ENCODE data around the gene AFAP1. TPM values are rescaled to one million over a fixed set of nuclear protein-coding genes. Genes with fewer than 3 reads are reported as not detected.

AFAP1 gene
- total RNA-seq, 1 donor from 2014 or later: 27.8 TPM

- DNase-seq (ENCODE audit: low spot score): no peak
- TF ChIP-seq CTCF (IDR thresholded peaks at IDR 0.05; ENCODE audit: unreplicated experiment): no peak
- H3K27ac Mint-ChIP-seq (ENCODE audit: unreplicated experiment): no peak overlapping the region
- H3K36me3 Mint-ChIP-seq (ENCODE audit: low read depth, unreplicated experiment): peaks cover 31% of the 10 kb centered on the region
- H3K4me1 Mint-ChIP-seq (ENCODE audit: unreplicated experiment): no peaks in the 10 kb centered on the region
- peaks cover 9% of the 10 kb centered on the region for H3K27me3 Mint-ChIP-seq (ENCODE audit: unreplicated experiment)
- peak overlapping the region; percentile 53 for H3K4me3 Mint-ChIP-seq (ENCODE audit: unreplicated experiment)
- no peaks in the 10 kb centered on the region for H3K9me3 Mint-ChIP-seq (ENCODE audit: unreplicated experiment)
Measured at GRCh38 chr4:7799736-7800135, 139.9 kb downstream of the AFAP1 start.

DNA sequence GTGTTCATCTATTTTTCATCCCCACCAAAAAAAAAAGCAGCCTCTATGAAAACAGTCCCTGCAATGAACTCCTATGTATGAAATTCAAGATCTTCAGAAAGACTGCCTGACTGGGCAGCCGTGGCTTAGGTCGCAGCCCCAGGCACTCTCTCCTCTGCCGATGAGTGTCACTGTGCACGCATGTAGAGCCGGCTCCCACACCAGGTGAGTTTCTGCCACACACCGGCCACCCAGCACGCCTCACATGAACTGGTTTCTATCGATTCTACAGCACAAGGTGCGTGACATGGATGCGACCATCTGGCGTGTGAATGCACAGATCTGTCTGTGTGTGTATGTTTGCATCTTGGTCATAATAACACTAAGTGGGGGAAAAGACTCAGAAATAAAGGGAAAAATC lies 140.4 kb downstream of the AFAP1 start:
- no peaks in the 10 kb centered on the region for H3K4me1 Mint-ChIP-seq (ENCODE audit: unreplicated experiment)
- no peak for DNase-seq (ENCODE audit: low spot score)
- no peak overlapping the region for H3K27ac Mint-ChIP-seq (ENCODE audit: unreplicated experiment)
- peaks cover 9% of the 10 kb centered on the region for H3K27me3 Mint-ChIP-seq (ENCODE audit: unreplicated experiment)
- H3K36me3 Mint-ChIP-seq (ENCODE audit: low read depth, unreplicated experiment): peaks cover 31% of the 10 kb centered on the region
- no peak for TF ChIP-seq CTCF (IDR thresholded peaks at IDR 0.05; ENCODE audit: unreplicated experiment)
- H3K9me3 Mint-ChIP-seq (ENCODE audit: unreplicated experiment): no peaks in the 10 kb centered on the region
- peak overlapping the region; percentile 1 for H3K4me3 Mint-ChIP-seq (ENCODE audit: unreplicated experiment)

DNA sequence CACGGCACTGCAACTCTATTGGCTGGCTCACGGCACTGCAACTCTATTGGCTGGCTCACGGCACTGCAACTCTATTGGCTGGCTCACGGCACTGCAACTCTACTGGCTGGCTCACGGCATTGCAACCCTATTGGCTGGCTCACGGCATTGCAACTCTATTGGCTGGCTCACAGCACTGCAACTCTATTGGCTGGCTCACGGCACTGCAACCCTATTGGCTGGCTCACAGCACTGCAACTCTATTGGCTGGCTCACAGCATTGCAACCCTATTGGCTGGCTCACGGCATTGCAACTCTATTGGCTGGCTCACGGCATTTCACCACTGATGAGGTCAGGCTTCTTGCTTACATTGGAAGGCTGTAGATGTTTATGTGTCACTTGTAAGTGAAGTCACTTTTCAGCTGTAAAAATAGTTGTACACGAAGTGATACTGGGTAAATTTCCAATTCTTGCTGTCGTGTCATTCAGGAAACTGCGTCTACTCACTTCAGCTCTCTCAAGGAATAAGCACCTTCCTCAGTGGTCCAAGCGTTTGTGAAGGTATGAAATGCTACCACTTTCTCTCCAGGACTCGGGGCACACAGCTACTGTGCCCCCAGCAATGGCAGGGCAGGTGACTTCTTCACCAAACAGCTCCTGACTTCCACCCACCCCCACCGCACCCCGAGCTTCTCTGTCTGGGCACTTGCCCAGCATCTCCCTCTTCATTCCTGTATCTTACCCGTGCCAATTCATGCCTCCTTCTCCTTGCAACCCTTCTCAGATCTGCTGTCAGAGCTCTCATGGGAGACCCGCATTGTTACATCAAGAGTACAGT lies 141.3 kb downstream of the AFAP1 start:
- H3K4me1 Mint-ChIP-seq (ENCODE audit: unreplicated experiment): no peaks in the 10 kb centered on the region
- peak overlapping the region; percentile 71 for H3K4me3 Mint-ChIP-seq (ENCODE audit: unreplicated experiment)
- peaks cover 31% of the 10 kb centered on the region for H3K36me3 Mint-ChIP-seq (ENCODE audit: low read depth, unreplicated experiment)
- no peaks in the 10 kb centered on the region for H3K9me3 Mint-ChIP-seq (ENCODE audit: unreplicated experiment)
- peaks cover 9% of the 10 kb centered on the region for H3K27me3 Mint-ChIP-seq (ENCODE audit: unreplicated experiment)
- TF ChIP-seq CTCF (IDR thresholded peaks at IDR 0.05; ENCODE audit: unreplicated experiment): no peak
- H3K27ac Mint-ChIP-seq (ENCODE audit: unreplicated experiment): no peak overlapping the region
- DNase-seq (ENCODE audit: low spot score): no peak

- peaks cover 9% of the 10 kb centered on the region for H3K27me3 Mint-ChIP-seq (ENCODE audit: unreplicated experiment)
- no peak overlapping the region for H3K27ac Mint-ChIP-seq (ENCODE audit: unreplicated experiment)
- no peaks in the 10 kb centered on the region for H3K4me1 Mint-ChIP-seq (ENCODE audit: unreplicated experiment)
- H3K4me3 Mint-ChIP-seq (ENCODE audit: unreplicated experiment): peak overlapping the region; percentile 10
- no peak for DNase-seq (ENCODE audit: low spot score)
- H3K9me3 Mint-ChIP-seq (ENCODE audit: unreplicated experiment): no peaks in the 10 kb centered on the region
- peaks cover 31% of the 10 kb centered on the region for H3K36me3 Mint-ChIP-seq (ENCODE audit: low read depth, unreplicated experiment)
- TF ChIP-seq CTCF (IDR thresholded peaks at IDR 0.05; ENCODE audit: unreplicated experiment): no peak
Measured at GRCh38 chr4:7797330-7797729, 142.3 kb downstream of the AFAP1 start.

DNA sequence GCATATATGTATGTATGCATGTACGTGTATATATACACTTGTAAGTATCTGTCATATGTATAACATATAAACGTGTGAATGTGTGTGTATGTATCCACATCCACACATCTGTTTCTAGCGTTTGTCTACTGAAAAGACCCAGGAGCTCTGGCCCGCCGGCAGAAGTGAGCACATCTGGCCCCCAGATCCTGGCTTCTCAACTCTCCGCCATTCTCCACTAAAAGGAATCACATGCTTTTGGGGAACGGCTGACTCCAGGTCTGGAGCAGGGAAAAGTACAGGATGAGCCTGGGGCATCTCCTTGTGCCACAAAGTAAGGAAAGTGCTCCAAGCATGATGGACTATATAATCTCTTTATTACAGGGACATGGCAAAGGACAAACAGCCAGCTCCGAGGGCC lies 143.7 kb downstream of the AFAP1 start:
- no peak for DNase-seq (ENCODE audit: low spot score)
- Mint-ChIP-seq H3K36me3 (ENCODE audit: low read depth, unreplicated experiment) (peaks cover 31% of the 10 kb centered on the region), H3K27ac (ENCODE audit: unreplicated experiment) (no peak overlapping the region), H3K9me3 (ENCODE audit: unreplicated experiment) (no peaks in the 10 kb centered on the region), H3K4me3 (ENCODE audit: unreplicated experiment) (no peak overlapping the region), H3K4me1 (ENCODE audit: unreplicated experiment) (no peaks in the 10 kb centered on the region), H3K27me3 (ENCODE audit: unreplicated experiment) (peaks cover 9% of the 10 kb centered on the region)
- TF ChIP-seq CTCF (IDR thresholded peaks at IDR 0.05; ENCODE audit: unreplicated experiment): no peak

Data from endothelial cell (in vitro differentiated cells).